Heart left ventricle (tissue), 16 donors: ENCODE data around the gene TICRR. TPM values are rescaled to one million over a fixed set of nuclear protein-coding genes. Genes with fewer than 3 reads are reported as not detected.

ENCODE experiments used
- ATAC-seq, 4 donors: fragments of 200-7000 bp; cut with Tn5 transposase; one replicate each; pipeline ENCODE4 v1.9.1; 2020 to 2022; ENCODE audit warnings: moderate library complexity in 4 of 4, mild to moderate bottlenecking in 3 of 4, moderate number of reproducible peaks in 1 of 4
- DNase-seq, 5 donors: peaks; one replicate each; pipeline ENCODE4 v3.0.0-alpha.2; 2020
- H3K27ac ChIP-seq, 12 donors: fragments of 200-600 bp; sonication (generic) in 4 of 12; one replicate each; pipeline versions ENCODE4 v1.5.0 to v1.8.0; 2016 to 2022; ENCODE audit warnings: mild to moderate bottlenecking in 2 of 12
- H3K27me3 ChIP-seq, 9 donors: fragments of 200-600 bp; sonication (generic) in 2 of 9; one replicate each; pipeline versions ENCODE4 v1.5.1 to v1.8.0; 2016 to 2022; ENCODE audit warnings: mild to moderate bottlenecking in 3 of 9
- H3K36me3 ChIP-seq, 9 donors: fragments of 200-600 bp; sonication (generic) in 2 of 9; one replicate each; pipeline versions ENCODE4 v1.5.0 to v1.8.0; 2018 to 2022; ENCODE audit warnings: mild to moderate bottlenecking in 2 of 9
- H3K4me1 ChIP-seq, 12 donors: fragments of 200-600 bp; sonication (generic) in 4 of 12; one replicate each; pipeline versions ENCODE4 v1.5.0 to v1.8.0; 2016 to 2022; ENCODE audit warnings: mild to moderate bottlenecking in 3 of 12
- H3K4me3 ChIP-seq, 12 donors: fragments of 200-600 bp; sonication (generic) in 4 of 12; one replicate each; pipeline versions ENCODE4 v1.5.0 to v1.8.0; 2017 to 2022; ENCODE audit warnings: mild to moderate bottlenecking in 9 of 12, moderate library complexity in 4 of 12
- H3K9me3 ChIP-seq, 12 donors: fragments of 200-600 bp; sonication (generic) in 4 of 12; one replicate each; pipeline versions ENCODE4 v1.5.0 to v1.8.0; 2016 to 2022; ENCODE audit warnings: mild to moderate bottlenecking in 1 of 12
- CTCF ChIP-seq, 12 donors: fragments of 200-600 bp; sonication (generic) in 4 of 12; IDR thresholded peaks; one replicate each; pipeline versions ENCODE4 v1.5.0 to v1.8.0; 2018 to 2022; ENCODE audit warnings: antibody characterized with exemption in 12 of 12, mild to moderate bottlenecking in 5 of 12
- POLR2A ChIP-seq, 2 donors: fragments of 450-650 bp; IDR thresholded peaks; one replicate each; pipeline ENCODE4 v1.6.1; 2017; ENCODE audit warnings: antibody characterized with exemption in 2 of 2, mild to moderate bottlenecking in 2 of 2, moderate library complexity in 2 of 2
- WGBS, 4 donors: extraction: QIAGEN DNeasy Blood & Tissue Kit in 2 of 4; methylation state at CpG; one replicate each; pipeline versions ENCODE4 v1.1.5 to v1.1.7; 2013 to 2018; 5-methylcytosine and 5-hydroxymethylcytosine counted together
- intact Hi-C, 10 donors: fragments of 100-400 bp; cut with DNase I; formaldehyde crosslinking; loops; one replicate each; pipeline versions ENCODE4 v1.11.1 to v1.14.2; 2022
- polyA plus RNA-seq, 2 donors: library from polyadenylated mRNA; stranded (reverse); fragments of 200-250 nt; gene quantifications; one replicate each; pipeline ENCODE4 v1.2.3, GENCODE V29; 2013
- total RNA-seq, 9 donors: library from RNA; depleted of rRNA in 2 of 9; stranded (reverse); fragments of >200 nt in 2 of 9; fragmentation: NEBNext Ultra II Directional in 3 of 9; extraction: Animal tissue kit (Norgen Biotek cat#: 25700) in 3 of 9; gene quantifications; one replicate each; pipeline versions ENCODE4 v1.1.0 to v1.2.4, GENCODE V29; 2016 to 2023
- donor health status: ischemic (EF 13 %, LVEDD 7.1; RV severe dilation, severe dysfunction).
- donor health status: healthy with polysubstance abuse.
- donor health status: DM: no; HTN: yes; CAD: no.
- donor health status: DM: no; HTN: no; CAD: no.
- donor health status: ischemic (EF 25% LVEDD 6.9; RV normal size, moderate dysfunction).
- donor health status: ischemic (EF 25% LVEDD 5.7; RV mildly dilated, moderate dysfunction).
- donor health status: healthy.
- donor health status: DM: yes; HTN: yes; CAD: no.
- donor health status: ischemic (EF 35%, LVEDD 5.7; RV mildly dilated, moderate dysfunction).
- donor health status: nonischemic (EF 11% LVEDD 7.7; RV severe dilation, severe dysfunction).
- donor health status: DM: yes; HTN: yes; CAD: no.
- donor health status: PGD.
- donor health status: ischemic (EF 29% LVEDD 5.4; RV normal size, mild dysfunction).
- donor health status: nonischemic (EF 23%, LVEDD 6.1; RV moderate dilation, normal function).

The TICRR gene
- total and polyA plus RNA-seq, 11 donors = 0.04 to 1.4 (median 0.08) TPM; not detected in 4

- TF ChIP-seq CTCF (IDR thresholded peaks at IDR 0.05) (no peak), POLR2A (IDR thresholded peaks at IDR 0.05) (no peak)
- DNase-seq (no peak), ATAC-seq (no peak)
- Histone ChIP-seq H3K36me3 (no peaks in the 10 kb centered on the region), H3K9me3 (peaks cover 0 to under 1% (median 0%) of the 10 kb centered on the region in 12 donors), H3K4me1 (no peaks in the 10 kb centered on the region), H3K27ac (no peak overlapping the region), H3K4me3 (no peak overlapping the region), H3K27me3 (peaks cover 0 to 4% (median 0%) of the 10 kb centered on the region in 9 donors)
- WGBS, 4 donors = 71 to 79% (median 75%) methylated on average over 6 of the region's 6 CpGs
- intact Hi-C loops = loop anchor here in 1 of 10 donors (10.0 kb wide), 1 partner anchor 64 kb away; no protein-coding TSS in a partner anchor
Observed at GRCh38 chr15:89528757-89529352, 46.4 kb upstream of the TICRR start.

- Histone ChIP-seq H3K4me3 (no peak overlapping the region), H3K27ac (no peak overlapping the region), H3K4me1 (no peaks in the 10 kb centered on the region), H3K9me3 (peaks cover 0 to 5% (median 0%) of the 10 kb centered on the region in 12 donors), H3K36me3 (no peaks in the 10 kb centered on the region), H3K27me3 (peaks cover 0 to 4% (median 0%) of the 10 kb centered on the region in 9 donors)
- DNase-seq = no peak
- TF ChIP-seq POLR2A (IDR thresholded peaks at IDR 0.05) = no peak
- no peak for TF ChIP-seq CTCF (IDR thresholded peaks at IDR 0.05)
- intact Hi-C loops = no loop called here
- no peak for ATAC-seq
- 83 to 89% (median 86%) methylated on average over 5 of the region's 5 CpGs for WGBS, 4 donors
Observed at GRCh38 chr15:89530976-89531375, 44.3 kb upstream of the TICRR start.

GRCh38 chr15:89531796-89532537 is 43.3 kb upstream of the TICRR start:
- intact Hi-C loops = no loop called here

More at GRCh38 chr15:89531796-89532537, 43.3 kb upstream of the TICRR start:
- peaks cover 0 to 3% (median 0%) of the 10 kb centered on the region in 9 donors for H3K27me3 ChIP-seq
- H3K27ac ChIP-seq = no peak overlapping the region
- DNase-seq = no peak
- H3K4me3 ChIP-seq = no peak overlapping the region
- no peak for ATAC-seq
- no peak for TF ChIP-seq POLR2A (IDR thresholded peaks at IDR 0.05)
- TF ChIP-seq CTCF (IDR thresholded peaks at IDR 0.05) = no peak
- H3K9me3 ChIP-seq = peaks cover 0 to 5% (median 0%) of the 10 kb centered on the region in 12 donors
- no peaks in the 10 kb centered on the region for H3K4me1 ChIP-seq
- 63 to 68% (median 65%) methylated on average over 6 of the region's 6 CpGs for WGBS, 4 donors
- H3K36me3 ChIP-seq = no peaks in the 10 kb centered on the region
